Omental fat pad (tissue), 4 donors: Measurements from ENCODE around the gene SLC5A8. TPM values are rescaled to one million over a fixed set of nuclear protein-coding genes. Genes with fewer than 3 reads are reported as not detected.
"Not testable (repeated sequence)": the region's sequence is repeated elsewhere in the genome, so short reads cannot be mapped to it uniquely, and the experiment has no call there.

ENCODE experiments used
- ATAC-seq: fragments of 150-250 bp; one replicate; pipeline ENCODE4 v1.9.1; 2016; ENCODE audit warnings: mild to moderate bottlenecking, moderate library complexity; ENCODE audit not compliant: low FRiP score
- DNase-seq: peaks from one replicate; pipeline ENCODE4 v3.0.0-alpha.2; 2019; ENCODE audit warnings: low spot score
- total RNA-seq, 4 donors: library from RNA; depleted of rRNA; stranded (reverse); fragments of >200 nt; gene quantifications; one replicate each; pipeline ENCODE4 v1.1.0, GENCODE V29; 2016
- TF ChIP-seq, protein P1 (sequence below), 3 donors: fragments of 450-650 bp; IDR thresholded peaks; one replicate each; pipeline ENCODE4 v1.5.1; 2016 to 2017; ENCODE audit warnings: antibody characterized with exemption in 3 of 3, mild to moderate bottlenecking in 3 of 3, moderate library complexity in 2 of 3

The SLC5A8 gene
- total RNA-seq, 4 donors from 2014 or later, result 0.12 TPM; not detected in 3

DNA sequence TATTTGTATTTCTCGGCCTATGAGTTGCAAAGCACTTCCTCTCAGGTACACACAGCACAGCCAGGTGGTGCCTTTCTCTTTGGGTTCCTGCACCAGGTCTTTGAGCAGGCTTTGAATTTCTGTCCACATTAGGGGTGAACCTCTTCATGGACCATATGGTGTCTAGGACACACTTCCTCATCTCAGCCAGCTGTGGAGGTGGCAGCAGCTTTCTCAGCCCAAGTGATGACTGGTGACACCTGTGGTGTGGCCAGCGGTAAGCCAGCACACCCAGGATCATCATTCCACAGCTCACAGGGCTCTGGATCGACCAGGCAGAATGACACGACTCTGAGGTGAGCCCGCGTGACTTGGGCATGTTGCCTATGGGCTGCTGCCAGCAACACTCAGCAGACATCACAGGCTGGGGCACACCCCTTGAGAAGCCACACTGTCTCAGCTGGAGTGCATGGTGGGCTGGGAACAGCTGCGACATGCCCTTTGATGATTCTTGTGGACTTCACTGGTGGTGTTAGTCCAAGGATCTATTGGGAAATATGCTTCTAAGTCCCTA is 36.8 kb downstream of the SLC5A8 start:
- TF ChIP-seq, protein P1, sequence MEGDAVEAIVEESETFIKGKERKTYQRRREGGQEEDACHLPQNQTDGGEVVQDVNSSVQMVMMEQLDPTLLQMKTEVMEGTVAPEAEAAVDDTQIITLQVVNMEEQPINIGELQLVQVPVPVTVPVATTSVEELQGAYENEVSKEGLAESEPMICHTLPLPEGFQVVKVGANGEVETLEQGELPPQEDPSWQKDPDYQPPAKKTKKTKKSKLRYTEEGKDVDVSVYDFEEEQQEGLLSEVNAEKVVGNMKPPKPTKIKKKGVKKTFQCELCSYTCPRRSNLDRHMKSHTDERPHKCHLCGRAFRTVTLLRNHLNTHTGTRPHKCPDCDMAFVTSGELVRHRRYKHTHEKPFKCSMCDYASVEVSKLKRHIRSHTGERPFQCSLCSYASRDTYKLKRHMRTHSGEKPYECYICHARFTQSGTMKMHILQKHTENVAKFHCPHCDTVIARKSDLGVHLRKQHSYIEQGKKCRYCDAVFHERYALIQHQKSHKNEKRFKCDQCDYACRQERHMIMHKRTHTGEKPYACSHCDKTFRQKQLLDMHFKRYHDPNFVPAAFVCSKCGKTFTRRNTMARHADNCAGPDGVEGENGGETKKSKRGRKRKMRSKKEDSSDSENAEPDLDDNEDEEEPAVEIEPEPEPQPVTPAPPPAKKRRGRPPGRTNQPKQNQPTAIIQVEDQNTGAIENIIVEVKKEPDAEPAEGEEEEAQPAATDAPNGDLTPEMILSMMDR (IDR thresholded peaks at IDR 0.05), result no peak
- DNase-seq (no peak), ATAC-seq (no peak)

DNA sequence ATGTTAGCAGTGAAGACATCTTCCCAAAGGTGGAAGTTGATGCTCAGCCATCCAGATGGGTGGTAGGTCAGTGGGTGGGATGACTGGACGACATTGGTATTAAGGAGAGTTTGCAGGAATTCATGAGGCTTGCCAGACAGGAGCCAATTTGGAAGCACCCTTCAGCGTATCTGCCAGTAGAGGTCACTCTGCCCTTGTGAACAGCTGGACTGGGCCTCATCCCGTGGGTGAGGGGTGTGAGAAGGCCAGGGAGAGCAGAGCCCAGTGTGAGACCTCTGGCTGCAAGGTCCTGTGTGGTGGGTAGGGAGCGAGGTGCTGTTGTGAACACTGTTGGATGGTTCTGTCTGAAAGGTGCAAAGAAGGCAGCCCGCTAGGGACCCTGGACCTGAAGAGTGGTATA is 37.7 kb downstream of the SLC5A8 start:
- no peak for DNase-seq
- TF ChIP-seq, protein P1 (IDR thresholded peaks at IDR 0.05), result no peak
- no peak for ATAC-seq

DNA sequence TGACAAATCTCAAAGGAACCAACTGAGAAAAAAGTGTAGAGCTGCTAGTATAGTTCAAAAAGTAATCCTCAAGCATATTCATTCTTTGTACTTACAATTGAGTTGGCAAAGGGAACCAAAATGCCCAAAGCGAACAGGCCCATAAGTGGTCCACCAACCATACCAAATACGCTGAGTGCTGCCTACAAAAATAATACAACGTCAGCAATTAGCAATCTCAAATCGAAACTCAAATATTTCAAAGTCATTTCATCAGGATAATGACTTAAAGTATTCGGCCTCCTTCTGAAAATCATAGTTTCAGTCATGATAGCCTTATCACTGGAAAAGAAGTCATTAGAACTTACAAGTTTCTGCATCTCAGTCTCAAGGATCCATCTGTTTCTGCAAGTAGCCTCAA is 42.0 kb downstream of the SLC5A8 start:
- ATAC-seq (no peak), DNase-seq (no peak)
- TF ChIP-seq, protein P1 (IDR thresholded peaks at IDR 0.05), result no peak

DNA sequence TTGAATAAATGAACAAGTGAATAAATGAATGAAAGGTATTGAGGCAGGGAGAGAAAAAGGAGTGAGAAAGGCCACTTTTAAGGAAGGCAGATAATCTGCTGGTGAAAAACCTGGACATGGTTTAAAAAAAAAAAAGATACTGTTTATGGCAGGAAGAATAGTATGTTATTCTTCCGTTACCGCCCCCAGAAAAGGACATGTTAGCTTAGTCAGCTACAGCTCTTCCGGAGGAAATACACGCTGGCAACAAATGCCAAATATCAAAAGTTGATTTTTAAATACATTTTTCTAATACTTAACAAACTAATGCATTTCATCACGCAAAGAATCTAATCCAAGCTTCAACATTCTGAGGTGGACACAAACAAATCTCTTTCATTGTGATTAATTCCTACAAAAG is 43.2 kb downstream of the SLC5A8 start:
- TF ChIP-seq, protein P1 (IDR thresholded peaks at IDR 0.05), result no peak
- DNase-seq, result no peak

DNA sequence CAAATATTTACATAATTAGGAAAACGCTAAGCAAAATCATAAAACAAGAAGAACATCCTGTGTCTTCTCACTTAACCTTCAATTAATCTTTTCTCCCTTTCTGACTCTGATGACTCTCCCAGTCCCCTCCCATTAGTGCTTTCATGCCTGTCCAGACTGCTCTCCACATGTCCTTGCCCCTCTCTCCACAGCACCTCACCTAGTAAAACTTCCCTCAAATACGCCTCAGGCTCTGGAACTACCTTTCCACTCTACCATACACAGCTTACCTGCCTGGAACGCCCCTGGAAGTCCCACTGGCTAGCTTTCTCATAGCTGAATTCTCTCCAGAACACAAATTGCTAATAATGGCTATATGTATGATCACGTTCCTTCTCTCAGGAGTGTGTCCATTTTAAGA is 44.7 kb downstream of the SLC5A8 start:
- TF ChIP-seq, protein P1 (IDR thresholded peaks at IDR 0.05), result no peak
- ATAC-seq, result no peak
- no peak for DNase-seq

More for the DNA sequence above, 43.2 kb downstream of the SLC5A8 start:
- ATAC-seq, result no peak

DNA sequence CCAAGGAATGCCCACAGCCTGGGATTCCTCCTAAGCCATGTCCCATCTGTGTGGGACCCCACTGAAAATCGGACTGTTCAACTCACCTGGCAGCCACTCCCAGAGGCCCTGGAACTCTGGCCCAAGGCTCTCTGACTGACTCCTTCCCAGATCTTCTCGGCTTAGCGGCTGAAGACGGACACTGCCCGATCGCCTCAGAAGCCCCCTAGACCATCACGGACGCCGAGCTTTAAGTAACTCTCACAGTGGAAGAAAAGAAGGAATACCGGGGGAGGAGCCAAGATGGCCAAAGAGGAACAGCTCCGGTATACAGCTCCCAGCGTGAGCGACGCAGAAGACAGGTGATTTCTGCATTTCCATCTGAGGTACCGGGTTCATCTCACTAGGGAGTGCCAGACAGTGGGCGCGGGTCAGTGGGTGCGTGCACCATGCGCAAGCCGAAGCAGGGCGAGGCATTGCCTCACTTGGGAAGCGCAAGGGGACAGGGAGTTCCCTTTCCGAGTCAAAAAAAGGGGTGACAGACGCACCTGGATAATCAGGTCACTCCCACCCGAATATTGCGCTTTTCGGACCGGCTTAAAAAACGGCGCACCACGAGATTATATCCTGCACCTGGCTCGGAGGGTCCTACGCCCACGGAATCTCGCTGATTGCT is 64.1 kb downstream of the SLC5A8 start:
- not testable (repeated sequence) for DNase-seq, ATAC-seq

DNA sequence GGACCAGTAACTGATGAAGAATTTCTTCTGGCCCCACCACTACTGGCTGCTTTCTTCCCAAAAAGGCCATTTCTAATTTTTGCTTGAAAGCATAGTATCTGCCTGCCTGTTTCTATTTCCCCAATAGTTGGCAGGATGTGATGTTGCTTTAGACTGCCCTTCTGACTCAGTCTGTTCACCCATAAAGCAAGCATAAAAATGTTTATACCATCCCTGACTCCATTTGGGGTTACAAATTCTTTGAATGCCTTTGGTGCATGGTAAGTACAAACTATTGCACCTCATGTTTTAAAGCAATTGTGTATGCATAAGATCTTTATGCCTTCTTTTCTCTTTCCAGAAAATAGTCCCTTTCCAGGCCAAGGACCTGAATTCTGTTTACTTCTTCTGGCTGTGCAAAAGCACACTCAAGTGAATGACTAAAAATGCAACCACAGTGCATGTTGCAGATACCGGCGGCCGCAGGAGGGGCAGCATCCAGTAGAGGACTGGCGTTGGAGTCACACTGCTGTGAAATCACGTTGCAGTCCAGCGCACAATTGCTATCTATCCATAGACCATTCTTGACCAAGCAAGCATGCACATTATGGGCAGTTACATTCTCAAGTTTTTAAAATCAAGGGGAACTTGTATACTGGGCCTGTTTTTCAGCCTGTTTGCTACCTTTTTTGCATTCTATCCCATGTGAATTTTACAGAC is 82.4 kb downstream of the SLC5A8 start:
- TF ChIP-seq, protein P1 (IDR thresholded peaks at IDR 0.05), result no peak
- ATAC-seq (no peak), DNase-seq (no peak)
